ENCODE data around the gene GRHL1.

The GRHL1 gene

DNA sequence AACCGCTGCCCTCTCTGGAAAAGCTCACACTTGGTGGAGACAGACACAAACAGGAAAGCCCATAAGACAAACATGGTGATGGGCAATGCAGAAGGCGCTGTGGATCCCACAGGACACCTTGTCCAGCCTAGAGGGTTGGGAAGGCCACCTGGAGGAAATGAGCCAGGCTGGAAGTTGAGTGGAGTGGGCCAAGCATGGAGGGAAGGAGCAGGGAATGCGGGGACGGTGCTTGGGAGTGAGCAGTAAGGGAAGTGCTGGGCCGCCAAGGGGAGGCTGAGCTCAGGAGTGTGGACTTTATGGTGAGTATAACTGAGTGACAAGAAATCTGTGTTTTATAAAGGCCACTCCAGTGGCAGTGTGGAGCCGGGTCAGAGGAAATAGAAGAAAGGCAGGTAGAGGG is 2.8 kb upstream of the GRHL1 start:
- DNase-seq (ENCODE audit: low read depth in 2 of 3, low spot score in 1 of 3): no peak

DNA sequence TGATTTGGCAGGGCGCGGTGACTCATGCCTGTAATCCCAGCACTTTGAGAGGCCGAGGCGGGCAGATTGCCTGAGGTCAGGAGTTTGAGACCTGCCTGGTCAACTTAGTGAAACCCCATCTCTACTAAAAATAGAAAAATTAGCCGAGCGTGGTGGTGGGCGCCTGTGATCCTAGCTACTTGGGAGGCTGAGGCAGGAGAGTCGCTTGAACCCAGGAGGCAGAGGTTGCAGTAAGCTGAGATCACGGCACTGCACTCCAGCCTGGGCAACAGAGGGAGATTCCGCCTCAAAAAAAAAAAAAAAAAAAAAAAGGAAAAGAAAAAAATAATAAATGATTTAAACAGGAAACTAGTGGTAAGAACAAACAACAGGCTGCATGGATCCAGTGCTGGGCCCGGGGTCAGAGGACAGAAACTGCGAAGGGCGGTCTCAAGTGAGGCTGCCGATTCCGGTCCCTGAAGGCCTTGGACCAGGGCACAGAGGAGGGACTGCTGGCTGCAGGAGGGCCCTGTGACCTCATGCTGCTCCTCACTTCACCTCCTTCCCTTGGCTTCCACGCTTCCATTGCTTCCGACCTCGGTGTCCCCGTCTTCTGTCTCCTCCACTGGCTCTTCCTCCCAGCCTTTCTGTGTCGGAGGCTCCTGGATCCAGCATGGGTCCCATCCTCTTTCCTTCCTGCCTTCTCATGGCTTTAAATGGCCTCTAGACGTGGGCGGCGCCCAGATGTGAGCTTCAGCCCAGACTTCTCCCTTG is 2.1 kb upstream of the GRHL1 start:
- DNase-seq (ENCODE audit: low read depth in 2 of 3, low spot score in 1 of 3): no peak

DNA sequence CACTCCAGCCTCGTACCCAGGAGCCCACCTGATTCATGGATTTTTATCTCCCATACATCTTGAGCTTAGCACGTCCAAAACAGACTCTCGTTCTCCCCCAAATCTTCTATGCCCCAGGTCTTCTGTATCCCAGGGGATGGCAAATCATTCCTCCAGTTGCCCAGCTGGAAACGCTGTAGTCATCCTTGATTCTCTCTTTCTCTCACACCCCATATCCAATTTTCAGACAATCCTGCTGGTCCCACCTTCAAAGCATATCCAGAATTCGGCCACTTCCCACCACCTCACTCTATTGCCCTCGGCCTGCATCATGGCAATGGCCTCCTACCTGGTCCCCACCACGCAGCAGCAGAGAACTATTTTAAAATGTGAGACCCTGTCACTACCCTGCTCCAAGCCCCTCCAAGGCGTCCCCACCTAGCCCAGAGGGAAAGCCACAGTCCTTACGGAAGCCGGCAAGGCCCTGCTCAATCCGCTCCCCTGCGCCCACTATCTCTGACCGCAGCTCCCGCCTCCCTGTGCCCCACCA is 1.4 kb upstream of the GRHL1 start:
- no peak for DNase-seq (ENCODE audit: low read depth in 2 of 3, low spot score in 1 of 3)

DNA sequence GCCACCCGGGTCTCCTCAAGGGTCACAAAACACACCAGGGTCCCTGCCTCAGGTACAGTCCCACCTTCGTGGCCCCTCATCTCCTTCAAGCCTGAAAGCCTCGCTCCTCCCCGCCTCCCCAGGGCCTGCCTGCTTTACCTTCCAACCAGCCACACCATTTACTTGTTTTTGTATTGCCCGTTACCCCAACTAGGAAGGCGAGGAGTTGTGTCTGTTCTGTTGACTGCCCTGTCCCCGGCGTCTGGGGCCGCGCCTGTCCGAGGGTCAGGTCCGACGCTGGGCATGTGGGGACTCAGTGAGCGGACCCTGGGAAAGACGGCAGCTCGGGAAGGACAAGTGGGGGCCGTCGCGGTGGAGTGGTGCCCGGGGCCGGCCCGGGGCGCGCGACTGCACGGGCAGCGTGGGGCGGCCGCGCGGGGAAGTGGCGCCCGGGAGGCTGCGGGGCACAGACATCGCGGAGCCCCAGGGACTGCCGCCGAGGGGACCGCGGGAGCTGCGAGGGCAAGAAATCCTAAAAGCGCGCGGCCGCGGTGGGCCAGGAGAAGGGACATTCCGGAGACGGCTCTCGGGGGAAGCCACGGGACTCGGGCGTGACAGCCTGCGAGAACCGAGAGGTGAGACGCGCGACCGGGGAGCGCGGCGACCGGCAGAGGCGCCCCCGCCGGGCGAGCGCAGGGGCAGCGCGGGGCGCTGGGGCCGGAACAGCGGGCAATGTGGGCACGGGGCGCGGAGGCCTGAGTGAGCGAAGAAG is 797 bp upstream of the GRHL1 start:
- DNase-seq (ENCODE audit: low read depth in 2 of 3, low spot score in 1 of 3): peak in 2 of 3 donors; percentile 14 to 23

DNA sequence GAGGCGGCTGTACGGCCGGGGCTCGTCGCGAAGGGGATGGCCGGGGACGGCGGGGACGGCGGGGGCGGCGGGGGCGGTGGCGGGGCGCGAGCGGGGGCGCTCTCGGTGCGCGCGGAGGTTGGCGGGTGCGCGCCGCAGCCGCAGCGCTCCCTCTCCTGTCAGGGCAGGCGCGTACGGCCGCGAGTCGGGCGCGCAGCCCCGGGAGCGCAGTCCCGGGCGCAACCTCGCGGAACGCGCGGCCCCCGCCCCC is 296 bp upstream of the GRHL1 start:
- DNase-seq (ENCODE audit: low read depth in 2 of 3, low spot score in 1 of 3): no peak

DNA sequence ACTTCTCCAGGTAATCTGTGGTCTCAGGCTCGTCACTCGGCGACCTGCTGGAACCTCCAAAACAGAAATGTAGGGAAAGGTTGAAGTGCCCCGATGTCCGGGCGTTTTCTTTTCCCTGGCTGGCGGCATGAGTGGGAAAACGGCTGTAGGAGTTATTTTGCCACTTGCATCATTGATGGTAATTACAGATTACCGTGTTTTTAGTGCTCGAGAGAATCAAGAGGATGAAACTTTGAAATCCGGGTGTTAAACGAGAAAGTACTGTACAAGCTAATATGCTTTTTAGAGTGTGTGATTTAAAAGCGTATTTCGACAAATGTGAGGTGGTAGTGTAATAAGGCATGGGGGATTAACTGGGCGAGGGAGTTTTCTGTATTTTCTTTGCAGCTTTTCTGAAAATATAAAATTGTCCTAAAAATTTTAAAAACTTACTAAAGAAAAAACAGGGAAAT is 819 bp downstream of the GRHL1 start:
- DNase-seq (ENCODE audit: low read depth in 2 of 3, low spot score in 1 of 3): no peak

DNA sequence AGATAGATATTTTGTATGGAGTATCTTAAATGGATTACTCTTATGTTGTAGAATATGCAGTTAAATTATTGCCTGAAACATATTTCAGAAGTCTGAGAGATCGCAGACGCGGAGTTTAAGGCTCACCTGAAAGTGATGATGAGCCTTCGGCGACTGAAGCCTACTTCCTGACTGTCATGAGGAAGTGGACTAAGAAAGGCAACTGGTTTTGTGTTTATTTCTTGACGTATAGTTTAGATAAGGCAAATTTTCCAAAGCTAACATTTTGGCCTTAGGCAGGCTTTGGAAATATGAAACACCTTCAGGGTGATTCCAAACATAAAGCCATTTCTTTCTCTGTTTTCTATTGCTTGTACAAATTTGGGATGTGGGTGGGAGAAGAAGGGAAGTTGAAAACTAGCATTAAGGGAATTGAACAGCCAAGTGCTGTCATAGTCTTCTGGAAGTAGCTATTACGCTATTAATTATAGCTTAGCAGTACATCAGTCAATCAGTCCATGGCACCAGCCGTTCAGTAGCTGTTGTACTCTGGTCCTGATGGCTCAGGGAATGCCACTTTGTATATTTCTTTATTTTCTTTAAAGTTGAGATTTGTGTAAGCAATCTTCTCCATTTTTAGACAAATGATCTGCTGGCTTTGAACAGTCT is 1.5 kb downstream of the GRHL1 start:
- DNase-seq (ENCODE audit: low read depth in 2 of 3, low spot score in 1 of 3): no peak

DNA sequence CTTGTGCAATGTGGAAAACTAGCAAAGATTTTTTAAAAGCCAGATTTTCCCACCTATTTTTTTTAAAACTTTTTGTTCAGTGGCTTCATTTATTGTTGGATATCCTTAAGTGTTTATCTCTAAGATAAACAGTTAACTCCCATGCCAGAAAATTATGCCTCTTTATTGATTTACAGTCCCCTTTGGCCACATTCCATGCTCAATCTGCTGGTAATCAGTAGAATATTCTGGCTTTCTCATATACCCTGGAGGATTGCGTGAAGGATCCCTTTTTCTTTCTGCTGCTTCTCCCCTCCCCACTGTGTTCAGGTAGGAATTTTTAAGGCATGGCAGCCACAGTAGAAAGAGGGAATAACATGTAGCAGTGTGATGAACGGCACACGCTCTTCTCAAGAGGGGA is 2.6 kb downstream of the GRHL1 start:
- no peak for DNase-seq (ENCODE audit: low read depth in 2 of 3, low spot score in 1 of 3)

DNA sequence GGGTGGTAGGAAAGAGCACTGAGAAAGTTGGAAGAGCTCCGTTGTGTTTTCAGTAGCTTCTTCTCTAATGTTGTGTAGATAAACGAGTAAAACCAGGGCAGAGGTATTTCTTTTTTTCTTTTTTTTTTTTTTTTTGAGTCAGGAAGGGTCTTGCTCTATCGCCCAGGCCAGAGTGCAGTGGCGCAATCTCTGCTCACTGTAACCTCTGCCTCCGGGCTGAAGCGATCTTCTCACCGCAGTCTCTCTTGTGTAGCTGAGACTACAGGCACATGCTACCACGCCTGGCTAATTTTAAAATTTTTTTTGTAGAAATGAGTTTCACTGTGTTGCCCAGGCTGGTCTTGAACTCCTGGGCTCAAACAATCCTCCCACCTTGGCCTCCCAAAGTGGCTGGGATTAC is 6.6 kb downstream of the GRHL1 start:
- no peak for DNase-seq (ENCODE audit: low read depth in 2 of 3, low spot score in 1 of 3)

DNA sequence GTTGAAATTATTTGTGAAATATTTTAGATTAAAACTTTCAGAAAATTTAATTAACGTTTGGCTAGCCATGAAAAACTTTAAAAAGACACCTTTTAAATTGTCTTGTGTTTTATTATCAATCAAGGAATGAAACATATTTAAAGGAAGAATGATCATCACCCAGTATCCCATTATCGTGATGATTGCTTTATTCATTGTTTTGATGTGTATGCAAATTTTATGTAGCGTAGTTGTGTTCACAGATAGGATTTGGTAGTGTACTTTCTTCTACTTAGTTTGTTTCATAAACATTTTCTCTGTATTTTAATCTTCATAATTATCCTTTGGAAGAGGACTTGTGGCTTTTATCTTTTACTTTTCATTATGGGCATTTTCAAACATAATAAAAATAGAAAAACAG is 7.8 kb downstream of the GRHL1 start:
- DNase-seq (ENCODE audit: low read depth in 2 of 3, low spot score in 1 of 3): no peak

DNA sequence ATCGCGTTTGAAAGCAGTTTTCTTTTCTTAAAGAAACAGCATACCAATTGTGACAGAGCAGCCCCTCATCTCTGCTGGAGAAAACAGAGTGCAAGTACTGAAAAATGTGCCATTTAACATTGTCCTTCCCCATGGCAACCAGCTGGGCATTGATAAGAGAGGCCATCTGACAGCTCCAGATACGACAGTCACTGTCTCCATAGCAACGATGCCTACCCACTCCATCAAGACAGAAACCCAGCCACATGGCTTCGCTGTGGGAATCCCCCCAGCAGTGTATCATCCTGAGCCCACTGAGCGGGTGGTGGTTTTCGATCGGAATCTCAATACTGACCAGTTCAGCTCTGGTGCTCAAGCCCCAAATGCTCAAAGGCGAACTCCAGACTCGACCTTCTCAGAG is 9.5 kb downstream of the GRHL1 start:
- no peak for DNase-seq (ENCODE audit: low read depth in 2 of 3, low spot score in 1 of 3)

DNA sequence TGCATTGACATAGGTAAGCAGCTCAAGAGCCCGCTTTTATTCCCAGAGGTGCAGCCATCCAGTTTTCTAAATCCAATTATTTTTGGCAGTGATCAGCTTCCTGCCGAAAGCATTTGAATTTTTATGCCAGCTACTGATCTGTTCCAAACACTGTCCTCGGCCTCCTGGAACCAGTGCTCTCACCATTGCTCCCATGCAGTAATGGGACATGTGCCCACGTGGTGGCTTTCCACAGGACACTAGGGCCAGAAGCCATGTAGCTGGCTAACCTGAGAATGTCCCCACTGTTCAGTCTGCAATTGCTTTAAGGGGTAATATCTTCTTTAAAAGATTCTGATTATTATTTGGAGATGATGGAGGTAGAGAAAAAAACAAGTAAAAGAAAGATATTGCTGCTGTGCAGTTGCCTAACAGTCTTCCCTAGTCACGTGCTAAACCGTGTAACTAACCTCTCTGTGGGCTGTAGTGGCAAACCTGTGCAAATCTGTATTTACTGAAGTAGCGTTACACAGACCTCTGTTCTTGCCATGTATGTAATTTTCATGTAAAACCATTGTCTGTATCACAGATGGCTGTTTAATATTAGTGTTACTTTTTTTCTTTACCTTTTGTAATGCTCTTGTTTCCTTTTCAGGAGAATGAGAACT is 13.0 kb downstream of the GRHL1 start:
- no peak for DNase-seq (ENCODE audit: low read depth in 2 of 3, low spot score in 1 of 3)

DNA sequence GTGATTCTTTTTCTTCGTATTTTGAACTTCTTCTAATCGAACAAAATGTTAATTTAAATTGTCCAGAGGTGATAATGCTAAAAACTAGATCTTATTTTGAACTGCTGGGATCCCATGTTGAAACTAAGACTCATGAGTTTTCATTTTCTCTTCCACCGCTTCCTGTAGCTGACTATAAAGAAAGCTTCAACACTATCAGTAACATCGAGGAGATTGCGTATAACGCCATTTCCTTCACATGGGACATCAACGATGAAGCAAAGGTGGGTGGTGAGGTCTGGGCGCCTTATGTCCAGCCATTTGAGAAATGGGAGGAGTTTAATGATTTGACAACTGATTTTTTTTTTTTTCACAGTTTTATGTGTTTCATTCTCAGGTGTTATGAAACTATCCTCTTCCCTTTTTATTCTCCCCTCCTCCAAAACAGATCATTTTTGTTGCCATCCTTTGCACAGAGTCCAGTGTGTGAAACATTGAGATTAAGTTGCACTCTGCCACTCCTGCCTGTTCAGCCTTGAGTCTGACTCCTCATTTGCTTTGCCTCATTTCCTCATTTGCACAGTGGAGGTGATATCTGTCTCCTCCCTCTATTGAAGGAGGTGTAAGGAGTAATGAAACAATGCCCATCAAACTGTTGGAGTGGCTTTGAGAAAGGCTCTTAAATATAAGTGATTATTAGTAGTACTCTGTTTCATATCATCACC is 13.8 kb downstream of the GRHL1 start:
- DNase-seq (ENCODE audit: low read depth in 2 of 3, low spot score in 1 of 3): no peak

DNA sequence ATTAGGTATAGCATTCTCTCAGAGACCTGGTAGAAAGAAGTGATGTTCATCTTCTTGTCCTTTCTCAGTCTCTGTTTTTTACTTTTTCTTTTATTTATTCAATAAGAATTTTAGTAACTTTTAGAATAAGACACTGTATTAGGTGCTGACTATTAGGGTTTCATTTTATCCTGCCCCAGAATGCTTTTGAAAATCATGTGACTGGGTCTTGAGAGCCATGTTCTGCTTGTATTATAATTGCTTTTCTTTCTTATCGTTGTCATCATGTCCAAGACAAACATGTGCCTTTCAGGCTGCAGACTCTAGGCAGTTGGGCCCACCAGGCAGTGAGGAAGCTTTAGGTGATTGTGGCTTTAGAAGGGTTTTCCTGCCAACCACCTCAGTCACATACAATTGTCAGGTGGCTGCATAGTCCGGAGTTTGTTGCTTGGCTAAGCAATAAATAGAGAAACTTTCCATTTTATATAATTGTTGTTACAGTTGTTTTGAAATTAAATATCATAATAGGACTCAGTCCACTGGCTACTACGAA is 15.1 kb downstream of the GRHL1 start:
- no peak for DNase-seq (ENCODE audit: low read depth in 2 of 3, low spot score in 1 of 3)

DNA sequence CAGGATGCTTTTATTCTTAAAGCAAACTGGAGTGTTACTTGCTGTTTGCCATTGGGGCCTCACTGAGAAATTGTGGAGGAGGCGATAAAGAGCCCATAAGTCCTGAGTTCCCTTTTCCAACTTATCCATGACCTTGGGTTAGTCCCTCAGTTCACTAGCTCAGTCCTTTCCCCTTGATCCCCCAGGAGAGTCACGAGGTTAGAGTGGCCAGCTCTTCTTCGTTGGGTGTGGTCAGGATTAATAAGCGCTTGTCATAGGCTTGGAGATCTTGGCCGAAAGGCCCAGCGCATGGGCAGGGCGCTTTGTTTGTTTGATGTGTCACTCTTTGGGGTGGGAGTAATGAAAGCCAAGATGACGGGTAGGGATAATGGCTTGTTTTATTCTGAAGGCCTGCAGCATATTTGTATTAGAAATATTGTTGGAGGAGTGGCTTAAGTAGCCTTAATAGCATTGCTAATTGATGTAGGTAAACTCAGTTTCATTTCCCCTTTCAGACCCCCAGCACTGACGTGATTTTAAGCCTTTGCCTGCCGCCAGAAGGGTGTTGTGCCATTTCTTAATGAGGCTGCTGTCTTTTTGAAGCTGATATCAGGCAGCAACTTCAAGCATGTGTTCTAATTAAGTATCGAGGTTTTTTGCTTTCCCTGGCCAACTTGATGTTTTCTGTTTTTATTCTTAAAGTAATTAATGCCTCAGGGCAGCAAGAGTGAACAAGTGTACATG is 15.7 kb downstream of the GRHL1 start:
- DNase-seq (ENCODE audit: low read depth in 2 of 3, low spot score in 1 of 3): no peak

DNA sequence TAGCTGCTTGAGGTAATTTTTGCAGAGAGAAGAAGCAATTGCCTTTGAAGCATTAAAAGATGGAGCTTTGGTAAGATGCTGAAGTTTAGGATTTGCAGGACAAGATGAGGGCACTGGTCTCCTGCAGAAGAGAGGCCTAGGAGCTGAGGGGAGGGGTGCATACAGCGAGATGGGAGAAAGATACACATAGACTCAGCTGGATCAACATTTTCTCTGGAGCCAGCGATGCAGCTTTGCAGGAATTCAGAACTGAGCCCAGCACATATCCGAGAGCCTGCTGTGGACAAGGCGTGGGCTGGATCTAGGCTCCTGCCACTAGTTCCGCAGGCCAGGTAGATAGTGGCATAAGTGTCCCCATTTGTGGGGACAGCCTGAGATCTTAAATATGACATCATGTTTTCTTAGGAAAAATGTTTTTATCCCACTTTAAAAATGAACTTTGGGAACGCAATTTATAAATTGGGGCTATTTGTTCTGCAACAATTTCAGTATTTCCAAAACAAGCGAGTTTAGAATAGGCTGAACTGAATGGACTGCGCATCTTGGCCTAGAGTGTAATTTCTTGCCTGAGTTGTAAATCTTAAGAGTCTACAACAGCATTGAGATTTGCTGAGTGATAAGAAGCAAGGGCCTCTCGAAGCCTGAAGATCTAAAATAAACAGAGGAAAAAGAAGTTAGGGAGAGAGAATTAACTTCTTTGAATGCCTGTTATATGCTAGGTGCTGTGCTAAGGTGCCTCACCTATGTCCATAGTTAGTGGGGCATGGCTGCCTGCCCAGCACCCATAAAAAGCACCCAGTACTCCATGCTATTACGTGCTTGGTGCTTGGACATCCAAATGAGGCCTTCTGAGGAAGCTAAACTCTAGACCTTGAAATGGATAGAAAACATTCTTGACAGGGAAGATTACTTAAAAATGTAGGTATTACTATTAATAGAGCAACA is 17.3 kb downstream of the GRHL1 start:
- no peak for DNase-seq (ENCODE audit: low read depth in 2 of 3, low spot score in 1 of 3)

DNA sequence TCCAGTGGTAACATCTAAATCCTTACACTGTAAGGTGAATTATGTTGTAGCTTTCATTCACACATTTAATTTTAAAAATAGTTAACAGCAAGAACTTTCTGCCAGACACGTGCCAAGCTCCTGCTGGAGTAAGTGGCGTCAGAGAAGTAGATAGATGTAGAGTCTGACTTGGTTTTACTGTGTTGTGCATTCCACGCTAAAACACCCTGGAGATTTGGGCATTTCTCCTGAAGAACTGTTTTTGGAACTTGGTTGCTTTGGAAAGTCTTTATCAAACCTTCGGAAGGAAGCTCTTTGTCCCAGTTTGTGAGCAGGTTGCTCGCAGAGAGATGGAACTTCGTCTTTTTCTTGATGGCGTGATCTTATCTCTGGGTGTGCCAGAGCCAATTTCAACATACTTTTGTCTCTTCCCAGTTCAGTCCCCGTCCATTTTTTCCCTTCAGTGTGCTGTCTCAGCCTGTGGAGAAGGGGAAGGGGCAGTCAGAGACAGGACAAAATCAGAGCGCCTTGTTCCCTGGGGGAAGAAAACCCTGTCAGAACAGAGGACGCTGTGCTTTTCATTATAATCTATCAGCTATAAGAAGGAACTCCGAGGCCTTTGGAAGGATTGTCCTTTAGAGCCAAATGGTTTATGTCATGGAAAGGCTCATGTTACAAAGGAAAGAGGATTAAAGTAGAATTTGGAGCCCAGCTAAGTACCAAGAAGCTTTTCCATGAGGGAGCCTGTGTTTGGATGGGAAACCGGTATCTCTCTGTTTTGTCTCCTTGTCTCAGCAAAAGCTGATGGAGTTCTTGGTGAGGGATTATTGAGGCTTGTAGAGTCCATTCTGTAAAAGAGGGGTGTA is 18.9 kb downstream of the GRHL1 start:
- no peak for DNase-seq (ENCODE audit: low read depth in 2 of 3, low spot score in 1 of 3)

DNA sequence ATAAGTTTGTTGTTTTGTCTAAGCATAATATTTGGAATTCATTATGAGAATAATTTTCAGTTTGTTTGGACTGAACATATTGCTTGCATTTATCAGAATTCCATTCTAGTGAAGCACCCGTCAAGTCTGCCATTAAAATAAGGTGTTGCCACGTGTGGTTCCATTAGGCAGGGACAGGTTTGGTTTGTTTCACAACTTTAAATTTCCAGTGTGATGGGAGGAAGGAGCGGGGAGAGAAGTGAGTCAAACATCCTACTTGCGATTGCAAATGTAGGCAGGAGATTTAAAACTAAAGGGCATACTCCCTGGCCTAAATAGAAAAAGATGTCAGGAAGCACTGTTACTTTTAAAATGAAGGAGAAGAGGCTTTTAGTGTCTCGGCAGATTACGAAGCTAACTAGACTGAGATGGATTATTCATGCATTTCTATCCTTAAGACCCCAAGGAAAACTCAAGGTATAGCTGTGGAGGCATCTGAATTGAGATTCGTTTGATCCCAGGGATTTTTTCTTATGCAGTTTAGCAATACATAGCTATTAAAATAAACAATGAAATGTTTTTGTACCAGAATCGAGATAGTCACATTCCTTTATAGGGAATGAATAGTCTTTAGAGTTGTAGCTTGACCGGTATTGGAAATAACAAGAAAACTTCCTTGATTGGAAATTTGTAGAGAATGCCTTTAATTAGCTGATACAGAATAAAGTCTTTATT is 19.8 kb downstream of the GRHL1 start:
- no peak for DNase-seq (ENCODE audit: low read depth in 2 of 3, low spot score in 1 of 3)
